PC-9 (cell line): ENCODE results near the gene ZNG1F.
"Not testable (repeated sequence)": the region's sequence is repeated elsewhere in the genome, so short reads cannot be mapped to it uniquely, and the experiment has no call there.

Experiments
- CTCF ChIP-seq: fragments of 200-600 bp; sonication (generic); conservative IDR thresholded peaks from 2 replicates; pipeline ENCODE4 v1.6.1; 2017; ENCODE audit warnings: mixed run types, antibody characterized with exemption, mild to moderate bottlenecking, moderate library complexity
- EZH2 ChIP-seq: fragments of 200-600 bp; sonication (generic); IDR thresholded peaks from 2 replicates; pipeline ENCODE4 v1.8.0; 2017; ENCODE audit warnings: antibody characterized with exemption, low read depth

- not testable (repeated sequence) for TF ChIP-seq CTCF, EZH2
Measured at GRCh38 chr9:41090922-41091321, 98.2 kb downstream of the ZNG1F start.
